Endothelial cell of umbilical vein (primary cell): Measurements from ENCODE around the gene MYH15.

Source experiments
- CTCF ChIP-seq, 2 donors: IDR thresholded peaks; 1 replicate in 1 of 2; 2 replicates in 1 of 2; pipeline ENCODE4 v1.5.1; 2011; ENCODE audit warnings: low read length in 2 of 2, mild to moderate bottlenecking in 2 of 2, moderate library complexity in 2 of 2, control low read depth in 1 of 2, inconsistent platforms in 1 of 2, low read depth in 1 of 2; ENCODE audit not compliant: insufficient read depth in 1 of 2; ENCODE audit errors: extremely low read depth in 1 of 2
- EZH2 ChIP-seq: IDR thresholded peaks from 2 replicates; pipeline ENCODE4 v1.6.1; 2012; ENCODE audit warnings: borderline replicate concordance, low read depth, mild to moderate bottlenecking, moderate library complexity, low read length, inconsistent platforms; ENCODE audit not compliant: severe bottlenecking
- FOS ChIP-seq: IDR thresholded peaks from 2 replicates; pipeline ENCODE4 v1.6.1; 2011; ENCODE audit warnings: mild to moderate bottlenecking, low read length, moderate library complexity, borderline replicate concordance; ENCODE audit not compliant: insufficient read depth
- MAX ChIP-seq: IDR thresholded peaks from 2 replicates; pipeline ENCODE4 v1.6.1; 2011; ENCODE audit not compliant: insufficient read depth, insufficient read length
- MYC ChIP-seq: IDR thresholded peaks from one replicate; pipeline ENCODE4 v1.6.1; 2011; ENCODE audit warnings: mild to moderate bottlenecking, low read depth, low read length
- POLR2A ChIP-seq: IDR thresholded peaks from 2 replicates; pipeline ENCODE4 v1.6.1; 2012; ENCODE audit warnings: low read depth, mild to moderate bottlenecking, control low read depth, low read length
- POLR2AphosphoS5 ChIP-seq: IDR thresholded peaks from 2 replicates; pipeline ENCODE4 v1.6.1; 2012; ENCODE audit warnings: low read depth, mild to moderate bottlenecking, control low read depth, low read length, moderate library complexity; ENCODE audit not compliant: insufficient read depth

GRCh38 chr3:108387063-108387462 lies 123.3 kb downstream of the MYH15 start:
- no peak for TF ChIP-seq CTCF (IDR thresholded peaks at IDR 0.05; ENCODE audit: extremely low read depth in 1 of 2, insufficient read depth in 1 of 2, low read depth in 1 of 2, low read length in 2 of 2)
- no peak for TF ChIP-seq POLR2A
- TF ChIP-seq EZH2 = no peak
- no peak for TF ChIP-seq POLR2AphosphoS5
- no peak for TF ChIP-seq FOS
- no peak for TF ChIP-seq MYC
- TF ChIP-seq MAX = no peak
